Measurements from ENCODE around the gene PPFIBP1.

PPFIBP1 gene

GRCh38 chr12:27508736-27509431 is 15.1 kb upstream of the PPFIBP1 start:
- H3K4me3 ChIP-seq (replicated peaks; ENCODE audit: low read depth, low read length): no peak overlapping the region
- no peak for DNase-seq (ENCODE audit: extremely low read depth, low read depth)
- no peak for TF ChIP-seq CTCF (IDR thresholded peaks at IDR 0.05; ENCODE audit: low read depth, low read length, missing control alignments)

GRCh38 chr12:27511031-27511722 is 12.8 kb upstream of the PPFIBP1 start:
- no peak for TF ChIP-seq CTCF (IDR thresholded peaks at IDR 0.05; ENCODE audit: low read depth, low read length, missing control alignments)
- no peak for DNase-seq (ENCODE audit: extremely low read depth, low read depth)
- no peak overlapping the region for H3K4me3 ChIP-seq (replicated peaks; ENCODE audit: low read depth, low read length)

- no peak for DNase-seq (ENCODE audit: extremely low read depth, low read depth)
- H3K4me3 ChIP-seq (replicated peaks; ENCODE audit: low read depth, low read length): no peak overlapping the region
- no peak for TF ChIP-seq CTCF (IDR thresholded peaks at IDR 0.05; ENCODE audit: low read depth, low read length, missing control alignments)
Measured at GRCh38 chr12:27511723-27512045, 12.3 kb upstream of the PPFIBP1 start.

- no peak for TF ChIP-seq CTCF (IDR thresholded peaks at IDR 0.05; ENCODE audit: low read depth, low read length, missing control alignments)
- H3K4me3 ChIP-seq (replicated peaks; ENCODE audit: low read depth, low read length): no peak overlapping the region
- no peak for DNase-seq (ENCODE audit: extremely low read depth, low read depth)
Measured at GRCh38 chr12:27513155-27513824, 10.7 kb upstream of the PPFIBP1 start.

- TF ChIP-seq CTCF (IDR thresholded peaks at IDR 0.05; ENCODE audit: low read depth, low read length, missing control alignments): no peak
- no peak for DNase-seq (ENCODE audit: extremely low read depth, low read depth)
- H3K4me3 ChIP-seq (replicated peaks; ENCODE audit: low read depth, low read length): no peak overlapping the region
Measured at GRCh38 chr12:27515671-27516070, 8.3 kb upstream of the PPFIBP1 start.

- H3K4me3 ChIP-seq (replicated peaks; ENCODE audit: low read depth, low read length): no peak overlapping the region
- no peak for TF ChIP-seq CTCF (IDR thresholded peaks at IDR 0.05; ENCODE audit: low read depth, low read length, missing control alignments)
- no peak for DNase-seq (ENCODE audit: extremely low read depth, low read depth)
Measured at GRCh38 chr12:27516625-27517024, 7.4 kb upstream of the PPFIBP1 start.

Data from HFF-Myc (cell line).